Mucosa of stomach (tissue), 1 donor: ENCODE measurements around the gene DDX10.

Experiments
- H3K27me3 ChIP-seq: one replicate; pipeline ENCODE4 v1.7.0; 2013; ENCODE audit warnings: mild to moderate bottlenecking, low read length; ENCODE audit not compliant: control insufficient read depth, insufficient read depth
- H3K36me3 ChIP-seq: one replicate; pipeline ENCODE4 v1.7.0; 2013; ENCODE audit warnings: low read length; ENCODE audit not compliant: control insufficient read depth, insufficient read depth
- H3K4me1 ChIP-seq: one replicate; pipeline ENCODE4 v1.7.0; 2013; ENCODE audit warnings: mild to moderate bottlenecking, low read length; ENCODE audit not compliant: control insufficient read depth, insufficient read depth
- H3K4me3 ChIP-seq: one replicate; pipeline ENCODE4 v1.7.0; 2013; ENCODE audit warnings: low read length
- H3K9ac ChIP-seq: one replicate; pipeline ENCODE4 v1.7.0; 2013; ENCODE audit warnings: mild to moderate bottlenecking, low read length, moderate library complexity
- H3K9me3 ChIP-seq: one replicate; pipeline ENCODE4 v1.7.0; 2013; ENCODE audit warnings: mild to moderate bottlenecking, low read length, moderate library complexity; ENCODE audit not compliant: control insufficient read depth
- donor health status: Pancreatic carcinoma.

DDX10 gene

GRCh38 chr11:108909921-108910320, 245.1 kb downstream of the DDX10 start:
- H3K4me1 ChIP-seq = no peaks in the 10 kb centered on the region
- no peak overlapping the region for H3K9ac ChIP-seq
- H3K27me3 ChIP-seq = no peaks in the 10 kb centered on the region
- no peaks in the 10 kb centered on the region for H3K9me3 ChIP-seq
- H3K4me3 ChIP-seq = no peak overlapping the region
- H3K36me3 ChIP-seq = no peaks in the 10 kb centered on the region

GRCh38 chr11:108912581-108912980, 247.7 kb downstream of the DDX10 start:
- H3K4me1 ChIP-seq = no peaks in the 10 kb centered on the region

GRCh38 chr11:108913204-108913603, 248.3 kb downstream of the DDX10 start:
- Histone ChIP-seq H3K9me3 (no peaks in the 10 kb centered on the region), H3K9ac (no peak overlapping the region), H3K27me3 (no peaks in the 10 kb centered on the region), H3K36me3 (no peaks in the 10 kb centered on the region), H3K4me3 (no peak overlapping the region), H3K4me1 (no peaks in the 10 kb centered on the region)

More at GRCh38 chr11:108912581-108912980, 247.7 kb downstream of the DDX10 start:
- H3K9me3 ChIP-seq = no peaks in the 10 kb centered on the region
- no peak overlapping the region for H3K9ac ChIP-seq
- no peak overlapping the region for H3K4me3 ChIP-seq
- no peaks in the 10 kb centered on the region for H3K27me3 ChIP-seq
- H3K36me3 ChIP-seq = no peaks in the 10 kb centered on the region

GRCh38 chr11:108914211-108914610, 249.3 kb downstream of the DDX10 start:
- no peak overlapping the region for H3K9ac ChIP-seq
- H3K9me3 ChIP-seq = no peaks in the 10 kb centered on the region
- no peaks in the 10 kb centered on the region for H3K4me1 ChIP-seq
- no peaks in the 10 kb centered on the region for H3K36me3 ChIP-seq
- no peak overlapping the region for H3K4me3 ChIP-seq
- no peaks in the 10 kb centered on the region for H3K27me3 ChIP-seq

GRCh38 chr11:108914981-108915380, 250.1 kb downstream of the DDX10 start:
- no peaks in the 10 kb centered on the region for H3K27me3 ChIP-seq
- H3K9me3 ChIP-seq = no peaks in the 10 kb centered on the region
- no peaks in the 10 kb centered on the region for H3K4me1 ChIP-seq
- H3K9ac ChIP-seq = no peak overlapping the region
- H3K4me3 ChIP-seq = no peak overlapping the region
- H3K36me3 ChIP-seq = no peaks in the 10 kb centered on the region

- Histone ChIP-seq H3K9ac (no peak overlapping the region), H3K4me1 (no peaks in the 10 kb centered on the region), H3K36me3 (no peaks in the 10 kb centered on the region), H3K4me3 (no peak overlapping the region), H3K9me3 (no peaks in the 10 kb centered on the region), H3K27me3 (no peaks in the 10 kb centered on the region)
These were observed 250.8 kb downstream of the DDX10 start for GRCh38 chr11:108915666-108916065.

- no peaks in the 10 kb centered on the region for H3K9me3 ChIP-seq
- no peak overlapping the region for H3K9ac ChIP-seq
- no peaks in the 10 kb centered on the region for H3K4me1 ChIP-seq
- H3K36me3 ChIP-seq = no peaks in the 10 kb centered on the region
- no peak overlapping the region for H3K4me3 ChIP-seq
- no peaks in the 10 kb centered on the region for H3K27me3 ChIP-seq
These were observed 251.4 kb downstream of the DDX10 start for GRCh38 chr11:108916290-108916689.

GRCh38 chr11:108916935-108917334, 252.1 kb downstream of the DDX10 start:
- no peaks in the 10 kb centered on the region for H3K9me3 ChIP-seq
- H3K9ac ChIP-seq = no peak overlapping the region
- no peaks in the 10 kb centered on the region for H3K27me3 ChIP-seq
- no peaks in the 10 kb centered on the region for H3K4me1 ChIP-seq
- no peaks in the 10 kb centered on the region for H3K36me3 ChIP-seq
- no peak overlapping the region for H3K4me3 ChIP-seq

- Histone ChIP-seq H3K9ac (no peak overlapping the region), H3K4me1 (no peaks in the 10 kb centered on the region), H3K36me3 (no peaks in the 10 kb centered on the region), H3K4me3 (no peak overlapping the region), H3K9me3 (no peaks in the 10 kb centered on the region), H3K27me3 (no peaks in the 10 kb centered on the region)
These were observed 256.3 kb downstream of the DDX10 start for GRCh38 chr11:108921211-108921610.

- Histone ChIP-seq H3K27me3 (no peaks in the 10 kb centered on the region), H3K4me1 (no peaks in the 10 kb centered on the region), H3K9me3 (no peaks in the 10 kb centered on the region), H3K4me3 (no peak overlapping the region), H3K36me3 (no peaks in the 10 kb centered on the region), H3K9ac (no peak overlapping the region)
These were observed 257.4 kb downstream of the DDX10 start for GRCh38 chr11:108922241-108922640.

- Histone ChIP-seq H3K4me1 (no peaks in the 10 kb centered on the region), H3K27me3 (no peaks in the 10 kb centered on the region), H3K9me3 (no peaks in the 10 kb centered on the region), H3K4me3 (no peak overlapping the region), H3K36me3 (no peaks in the 10 kb centered on the region), H3K9ac (no peak overlapping the region)
These were observed 258.5 kb downstream of the DDX10 start for GRCh38 chr11:108923413-108923812.

- Histone ChIP-seq H3K4me3 (no peak overlapping the region), H3K27me3 (no peaks in the 10 kb centered on the region), H3K9me3 (no peaks in the 10 kb centered on the region), H3K36me3 (no peaks in the 10 kb centered on the region), H3K9ac (no peak overlapping the region), H3K4me1 (no peaks in the 10 kb centered on the region)
These were observed 261.4 kb downstream of the DDX10 start for GRCh38 chr11:108926171-108926840.
